Common myeloid progenitor, CD34-positive (primary cell): ENCODE data around the gene POU2F3.

ENCODE experiments used
- CTCF ChIA-PET: fragments of 350-600 bp; sonication (Branson Sonifier 250); formaldehyde crosslinking; loops from one replicate; lab custom pipeline; 2021; ENCODE audit warnings: antibody characterized with exemption; lab: Charles Lee
- POLR2A ChIA-PET: fragments of 350-600 bp; sonication (Branson Sonifier 250); formaldehyde crosslinking; loops from one replicate; lab custom pipeline; 2021; ENCODE audit warnings: antibody characterized with exemption; lab: Charles Lee
- DNase-seq, 3 donors: peaks; one replicate each; pipeline versions ENCODE4 v3.0.0 to v3.0.0-alpha.2; 2013
- H3K27ac ChIP-seq, 2 experiments: 1 replicate in 1 of 2; 2 replicates in 1 of 2; pipeline ENCODE4 v1.7.0; 2013; ENCODE audit warnings: inconsistent platforms in 2 of 2, low read length in 2 of 2, mild to moderate bottlenecking in 2 of 2, low read depth in 1 of 2, moderate library complexity in 1 of 2; ENCODE audit not compliant: severe bottlenecking in 2 of 2, insufficient read depth in 1 of 2, poor library complexity in 1 of 2
- H3K27me3 ChIP-seq, 5 experiments: replicated peaks in 2 of 5; 1 replicate in 3 of 5; 2 replicates in 2 of 5; pipeline versions ENCODE4 v1.6.1 to v1.7.0; 2013; ENCODE audit warnings: low read length in 4 of 5, mild to moderate bottlenecking in 2 of 5, moderate library complexity in 2 of 5, inconsistent platforms in 1 of 5; ENCODE audit not compliant: insufficient read depth in 5 of 5, control insufficient read depth in 4 of 5
- H3K36me3 ChIP-seq, 4 experiments: 1 replicate in 2 of 4; 2 replicates in 2 of 4; pipeline versions ENCODE4 v1.6.1 to v1.7.0; 2013; ENCODE audit warnings: low read length in 3 of 4, control low read depth in 1 of 4, mild to moderate bottlenecking in 1 of 4; ENCODE audit not compliant: control insufficient read depth in 4 of 4, insufficient read depth in 4 of 4
- H3K4me1 ChIP-seq, 4 experiments: 1 replicate in 3 of 4; 2 replicates in 1 of 4; pipeline versions ENCODE4 v1.6.1 to v1.7.1; 2013; ENCODE audit warnings: low read length in 3 of 4, mild to moderate bottlenecking in 3 of 4, control low read depth in 1 of 4, inconsistent platforms in 1 of 4, moderate library complexity in 1 of 4; ENCODE audit not compliant: control insufficient read depth in 4 of 4, insufficient read depth in 4 of 4; ENCODE audit errors: control extremely low read depth in 1 of 4
- H3K4me3 ChIP-seq, 7 experiments: 1 replicate in 4 of 7; 2 replicates in 3 of 7; pipeline versions ENCODE4 v1.5.1 to v1.7.0; 2013; ENCODE audit warnings: mild to moderate bottlenecking in 7 of 7, low read length in 6 of 7, moderate library complexity in 6 of 7, inconsistent platforms in 2 of 7, low read depth in 2 of 7, control low read depth in 1 of 7; ENCODE audit not compliant: insufficient read depth in 4 of 7, control insufficient read depth in 1 of 7; ENCODE audit errors: extremely low read depth in 1 of 7
- H3K9me3 ChIP-seq, 5 experiments: 1 replicate in 4 of 5; 2 replicates in 1 of 5; pipeline versions ENCODE4 v1.6.1 to v1.7.1; 2013; ENCODE audit warnings: low read length in 4 of 5, mild to moderate bottlenecking in 2 of 5, inconsistent platforms in 1 of 5, low read depth in 1 of 5, moderate library complexity in 1 of 5; ENCODE audit not compliant: control insufficient read depth in 4 of 5, insufficient read depth in 2 of 5; ENCODE audit errors: control extremely low read depth in 1 of 5
- WGBS: methylation state at CpG from one replicate; pipeline ENCODE4 v1.1.5; 2013; ENCODE audit not compliant: insufficient coverage; 5-methylcytosine and 5-hydroxymethylcytosine counted together

POU2F3 gene

DNA sequence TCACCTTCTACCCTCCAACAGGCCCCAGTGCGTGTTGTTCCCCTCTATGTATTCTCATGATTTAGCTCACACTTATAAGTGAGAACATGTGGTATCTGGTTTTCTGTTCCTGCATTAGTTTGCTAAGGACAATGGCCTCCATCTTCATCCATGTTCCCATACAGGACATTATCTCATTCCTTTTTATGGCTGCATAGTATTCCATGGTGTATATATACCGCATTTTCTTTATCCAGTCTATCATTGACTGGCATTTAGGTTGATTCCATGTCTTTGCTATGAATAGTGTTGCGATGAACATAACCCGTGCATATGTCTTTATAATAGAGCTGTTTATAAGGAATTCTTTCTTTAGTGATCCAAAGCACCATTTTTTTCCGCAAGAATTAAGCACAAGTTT lies 56.6 kb downstream of the POU2F3 start:
- Histone ChIP-seq H3K4me3 (no peak overlapping the region), H3K9me3 (no peaks in the 10 kb centered on the region), H3K27ac (no peak overlapping the region), H3K36me3 (no peaks in the 10 kb centered on the region), H3K27me3 (peaks cover 14 to 33% (median 25%) of the 10 kb centered on the region in 5 experiments), H3K4me1 (no peaks in the 10 kb centered on the region)
- no peak for DNase-seq
- ChIA-PET CTCF (interaction anchor here (14.0 kb wide), 1 partner anchor 63 kb away, joined by 269 read pairs; the partner anchor contains the start of gene POU2F3), POLR2A (no interaction called here)
- WGBS, result 100% methylated on average over 1 of the region's 5 CpGs

GRCh38 chr11:120298461-120298860 lies 58.5 kb downstream of the POU2F3 start:
- Histone ChIP-seq H3K4me1 (no peaks in the 10 kb centered on the region), H3K4me3 (no peak overlapping the region), H3K27ac (no peak overlapping the region), H3K27me3 (peaks cover 12 to 22% (median 16%) of the 10 kb centered on the region in 5 experiments), H3K36me3 (no peaks in the 10 kb centered on the region), H3K9me3 (no peaks in the 10 kb centered on the region)
- ChIA-PET POLR2A (no interaction called here), CTCF (interaction anchor here (1.4 to 14.0 kb wide), 5 partner anchors 10 to 65 kb away, joined by 5 to 269 read pairs (median 69); partner anchors contain the start of gene POU2F3)
- 92% methylated on average over 4 of the region's 5 CpGs for WGBS
- no peak for DNase-seq

DNA sequence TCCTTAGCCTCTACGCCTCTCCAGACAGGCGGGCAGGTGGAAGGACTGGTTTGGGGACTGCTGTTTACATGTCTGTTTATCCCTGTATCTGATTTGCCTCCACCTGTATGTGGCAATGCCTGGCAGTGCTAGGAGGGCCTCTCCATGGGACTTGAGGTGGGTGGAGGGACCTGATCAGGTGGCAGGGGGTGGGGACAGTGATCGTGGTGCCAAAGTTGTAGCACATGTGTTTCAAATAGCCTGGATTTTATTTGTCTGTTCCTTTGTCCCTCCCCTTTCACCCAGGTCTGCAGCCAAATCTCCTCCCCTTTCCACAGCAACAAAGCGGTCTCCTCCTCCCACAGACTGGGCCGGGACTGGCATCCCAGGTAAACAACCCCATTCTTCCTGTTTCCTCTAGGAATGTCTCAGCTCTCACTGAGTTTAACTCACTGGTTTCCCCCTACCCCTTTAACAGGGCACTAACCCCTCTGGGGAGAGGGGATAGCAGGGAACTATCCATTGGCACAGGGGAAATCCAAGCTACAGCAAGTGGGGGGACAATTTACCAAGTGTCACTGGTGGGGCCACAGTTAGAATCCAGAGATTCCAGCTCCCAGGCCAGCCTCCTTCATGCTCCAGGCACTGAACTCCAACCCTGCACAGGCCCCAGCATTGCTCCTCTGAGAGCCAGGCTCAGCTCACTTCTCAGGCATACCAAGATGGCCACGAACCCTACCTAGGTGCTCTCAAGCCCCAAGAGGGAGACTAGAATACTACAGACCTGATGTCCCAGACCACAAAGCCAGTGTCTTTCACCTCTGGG lies 62.3 kb downstream of the POU2F3 start:
- CTCF ChIA-PET, result interaction anchor here (0.7 to 14.0 kb wide), 22 partner anchors 8 to 194 kb away, joined by 3 to 269 read pairs (median 4); partner anchors contain the start of gene POU2F3
- no peaks in the 10 kb centered on the region for H3K36me3 ChIP-seq
- H3K4me3 ChIP-seq, result no peak overlapping the region
- POLR2A ChIA-PET, result interaction anchor here (0.8 kb wide), 1 partner anchor 104 kb away, joined by 3 read pairs; no protein-coding TSS in a partner anchor
- no peaks in the 10 kb centered on the region for H3K4me1 ChIP-seq
- peaks cover 0 to 19% (median 0%) of the 10 kb centered on the region in 5 experiments for H3K27me3 ChIP-seq
- no peak overlapping the region for H3K27ac ChIP-seq
- WGBS, result 82% methylated on average over 3 of the region's 6 CpGs
- DNase-seq, result no peak
- H3K9me3 ChIP-seq, result no peaks in the 10 kb centered on the region

GRCh38 chr11:120303004-120303637 lies 63.2 kb downstream of the POU2F3 start:
- no CpG with 5 or more reads among the region's 3 CpGs for WGBS
- POLR2A ChIA-PET, result interaction anchor here (0.8 kb wide), 1 partner anchor 105 kb away, joined by 3 read pairs; no protein-coding TSS in a partner anchor
- Histone ChIP-seq H3K27ac (no peak overlapping the region), H3K4me3 (no peak overlapping the region), H3K36me3 (no peaks in the 10 kb centered on the region), H3K9me3 (no peaks in the 10 kb centered on the region), H3K4me1 (no peaks in the 10 kb centered on the region), H3K27me3 (peaks cover 0 to 20% (median 0%) of the 10 kb centered on the region in 5 experiments)
- peak; percentile 75 to 85 (median 76) for DNase-seq
- CTCF ChIA-PET, result interaction anchor here (0.6 to 14.0 kb wide), 23 partner anchors 9 to 159 kb away, joined by 3 to 269 read pairs (median 4); partner anchors contain the start of gene POU2F3

- POLR2A ChIA-PET, result no interaction called here
Observed at GRCh38 chr11:120304526-120304925, 64.6 kb downstream of the POU2F3 start.

DNA sequence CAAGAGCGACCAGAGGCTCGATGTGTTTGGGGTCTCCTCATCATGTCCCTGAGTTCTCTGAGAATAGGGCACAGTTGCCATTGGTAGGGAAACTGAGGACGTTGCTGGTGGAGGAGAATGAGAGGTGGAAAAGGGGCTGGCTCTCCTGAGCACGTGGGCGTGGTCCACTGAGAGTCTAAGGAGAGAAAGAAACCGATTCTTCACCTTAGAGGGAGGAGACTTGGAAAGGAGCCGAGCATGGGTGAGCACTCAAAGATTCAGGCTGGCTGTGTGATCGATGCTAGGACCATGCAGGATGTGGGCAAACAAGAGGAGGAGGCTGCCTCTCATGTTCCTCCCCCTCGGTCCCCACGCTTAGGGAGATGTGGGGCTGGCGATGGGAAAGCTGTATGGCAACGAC lies 65.3 kb downstream of the POU2F3 start:
- WGBS, result 94% methylated on average over 12 of the region's 12 CpGs
- peaks cover 0 to 16% (median 0%) of the 10 kb centered on the region in 5 experiments for H3K27me3 ChIP-seq
- no peaks in the 10 kb centered on the region for H3K9me3 ChIP-seq
- no peak for DNase-seq
- no peak overlapping the region for H3K4me3 ChIP-seq
- POLR2A ChIA-PET, result no interaction called here
- CTCF ChIA-PET, result interaction anchor here (0.8 to 14.0 kb wide), 5 partner anchors 9 to 141 kb away, joined by 3 to 269 read pairs (median 11); partner anchors contain the start of gene POU2F3
- no peaks in the 10 kb centered on the region for H3K36me3 ChIP-seq
- H3K4me1 ChIP-seq, result no peaks in the 10 kb centered on the region
- H3K27ac ChIP-seq, result no peak overlapping the region

More at GRCh38 chr11:120304526-120304925, 64.6 kb downstream of the POU2F3 start:
- Histone ChIP-seq H3K27me3 (peaks cover 0 to 18% (median 0%) of the 10 kb centered on the region in 5 experiments), H3K4me3 (no peak overlapping the region), H3K36me3 (no peaks in the 10 kb centered on the region), H3K27ac (no peak overlapping the region), H3K9me3 (no peaks in the 10 kb centered on the region), H3K4me1 (no peaks in the 10 kb centered on the region)
- peak in 2 of 3 donors; percentile 39 to 43 for DNase-seq
- CTCF ChIA-PET, result interaction anchor here (1.3 to 14.0 kb wide), 8 partner anchors 10 to 91 kb away, joined by 3 to 269 read pairs (median 26); partner anchors contain the start of gene POU2F3
